ENCODE measurements around the gene EVA1A.
"Not testable (repeated sequence)": the region's sequence is repeated elsewhere in the genome, so short reads cannot be mapped to it uniquely, and the experiment has no call there.

The EVA1A gene

GRCh38 chr2:75516378-75517360 is 44.1 kb downstream of the EVA1A start:
- DNase-seq: no peak

GRCh38 chr2:75515584-75516368 is 45.0 kb downstream of the EVA1A start:
- no peak for DNase-seq

GRCh38 chr2:75513616-75514170 is 47.0 kb downstream of the EVA1A start:
- DNase-seq: no peak

GRCh38 chr2:75512455-75513212 is 48.1 kb downstream of the EVA1A start:
- DNase-seq: no peak

- DNase-seq: no peak
Measured at GRCh38 chr2:75506101-75506697, 54.5 kb downstream of the EVA1A start.

GRCh38 chr2:75505012-75505411 is 55.7 kb downstream of the EVA1A start:
- no peak for DNase-seq

GRCh38 chr2:75503048-75503607 is 57.6 kb downstream of the EVA1A start:
- no peak for DNase-seq

GRCh38 chr2:75500633-75501032 is 60.1 kb downstream of the EVA1A start:
- DNase-seq: no peak

- no peak for DNase-seq
Measured at GRCh38 chr2:75499534-75499933, 61.2 kb downstream of the EVA1A start.

- DNase-seq: no peak
Measured at GRCh38 chr2:75498907-75499306, 61.8 kb downstream of the EVA1A start.

- DNase-seq: no peak
Measured at GRCh38 chr2:75497256-75497655, 63.5 kb downstream of the EVA1A start.

GRCh38 chr2:75495862-75496261 is 64.9 kb downstream of the EVA1A start:
- DNase-seq: no peak

GRCh38 chr2:75494137-75494769 is 66.5 kb downstream of the EVA1A start:
- no peak for DNase-seq

- DNase-seq: no peak
Measured at GRCh38 chr2:75493230-75493629, 67.5 kb downstream of the EVA1A start.

- DNase-seq: no peak
Measured at GRCh38 chr2:75491129-75491753, 69.5 kb downstream of the EVA1A start.

- DNase-seq: no peak
Measured at GRCh38 chr2:75489721-75490120, 71.0 kb downstream of the EVA1A start.

GRCh38 chr2:75488157-75488556 is 72.6 kb downstream of the EVA1A start:
- DNase-seq: no peak

- not testable (repeated sequence) for DNase-seq
Measured at GRCh38 chr2:75486735-75487134, 74.0 kb downstream of the EVA1A start.

- DNase-seq: no peak
Measured at GRCh38 chr2:75484840-75485239, 75.9 kb downstream of the EVA1A start.

GRCh38 chr2:75483878-75484277 is 76.9 kb downstream of the EVA1A start:
- no peak for DNase-seq

- no peak for DNase-seq
Measured at GRCh38 chr2:75482398-75482797, 78.3 kb downstream of the EVA1A start.

All from DMS 273 treated with DMSO at 0.1 percent for 48 hours (cell line).